ENCODE results near the gene PKNOX2. TPM values are rescaled to one million over a fixed set of nuclear protein-coding genes. Genes with fewer than 3 reads are reported as not detected.
A peak's percentile ranks its signal among the peaks of the same experiment; 100 is the strongest.

Gene PKNOX2
- total RNA-seq, 1 donor from 2014 or later = 7.6 TPM

DNA sequence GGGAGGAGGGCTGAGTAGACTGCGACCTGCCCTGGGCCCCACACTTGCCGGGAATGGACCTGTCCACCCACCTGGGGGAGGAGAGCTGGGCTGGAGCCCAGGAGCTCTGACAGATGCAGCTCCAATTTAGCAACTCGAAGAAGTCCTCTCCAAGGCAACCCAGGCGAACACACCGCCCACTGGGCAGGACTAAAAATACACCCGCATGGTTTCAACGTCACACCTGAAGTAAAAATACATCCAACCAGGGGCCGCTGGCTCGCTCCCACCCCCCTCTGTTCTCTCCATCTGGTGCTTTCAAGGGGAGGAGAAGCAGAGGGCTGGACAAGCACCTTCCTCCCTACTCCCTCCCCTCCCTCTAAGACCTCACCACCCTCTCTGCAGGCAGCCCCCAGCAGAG lies 211.6 kb downstream of the PKNOX2 start:
- intact Hi-C loops (cut with micrococcal nuclease) = no loop called here
- peak; percentile 87 for DNase-seq
- peak; percentile 96 for ATAC-seq

DNA sequence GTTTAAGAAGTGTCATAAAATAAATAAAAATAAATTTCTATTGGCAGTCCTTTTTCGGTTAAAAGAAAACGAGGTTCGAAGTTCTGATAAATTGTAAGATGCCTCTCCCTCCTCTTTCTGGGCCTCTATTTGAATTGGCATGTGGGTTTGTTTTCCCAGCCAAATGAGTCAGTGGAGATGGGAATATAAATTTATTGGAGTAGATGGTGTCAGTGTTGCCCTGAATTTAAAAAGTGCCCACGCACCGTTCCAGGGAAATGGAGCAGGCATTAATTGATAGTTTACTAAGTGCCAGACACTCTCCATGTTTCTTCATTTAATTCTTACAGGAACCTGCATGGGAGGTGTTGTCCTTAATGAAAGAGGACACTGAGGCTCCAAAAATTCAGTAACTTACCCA lies 212.3 kb downstream of the PKNOX2 start:
- DNase-seq = no peak
- no peak for ATAC-seq
- intact Hi-C loops (cut with micrococcal nuclease) = no loop called here

DNA sequence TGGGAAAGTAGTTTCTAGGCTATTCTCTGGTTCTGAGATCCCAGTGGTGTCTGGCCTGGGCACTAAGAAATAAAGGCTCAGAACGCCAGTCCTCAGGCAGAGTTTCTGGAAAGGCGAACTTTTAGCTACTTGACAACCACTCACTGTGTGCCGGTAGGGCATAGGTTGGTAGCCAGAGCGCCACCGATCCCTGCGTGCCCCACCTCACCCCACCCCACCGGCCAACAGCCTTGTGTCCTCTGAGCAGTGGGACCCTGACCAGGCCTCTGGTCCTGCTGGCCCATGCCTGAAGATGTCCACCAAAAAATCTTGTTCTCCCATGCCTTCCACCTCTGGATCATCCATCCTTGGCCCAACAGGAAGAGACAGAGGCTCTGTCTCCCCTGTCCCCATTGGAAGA lies 213.5 kb downstream of the PKNOX2 start:
- no peak for DNase-seq
- intact Hi-C loops (cut with micrococcal nuclease) = no loop called here
- ATAC-seq = no peak

DNA sequence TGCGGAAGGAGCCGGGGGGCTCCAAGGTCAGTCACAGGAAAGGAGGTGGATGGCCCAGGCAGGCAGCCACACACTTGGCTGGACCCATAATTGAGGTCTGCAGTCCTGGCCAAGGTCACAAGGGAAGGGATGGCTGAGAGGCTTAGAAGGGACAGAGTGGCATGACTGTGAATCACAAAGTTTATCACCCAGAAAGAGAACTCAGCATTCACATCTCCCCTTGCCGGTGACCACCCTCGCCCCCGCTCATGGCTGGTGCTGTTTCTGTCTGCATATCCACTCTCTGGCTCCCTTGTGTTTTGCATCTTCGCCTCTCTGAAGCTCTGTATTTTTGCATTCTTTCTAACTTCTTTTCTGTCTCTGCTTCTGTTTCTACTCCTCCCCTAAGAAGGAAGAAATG lies 214.0 kb downstream of the PKNOX2 start:
- ATAC-seq (no peak), DNase-seq (no peak)
- intact Hi-C loops (cut with micrococcal nuclease) = no loop called here

DNA sequence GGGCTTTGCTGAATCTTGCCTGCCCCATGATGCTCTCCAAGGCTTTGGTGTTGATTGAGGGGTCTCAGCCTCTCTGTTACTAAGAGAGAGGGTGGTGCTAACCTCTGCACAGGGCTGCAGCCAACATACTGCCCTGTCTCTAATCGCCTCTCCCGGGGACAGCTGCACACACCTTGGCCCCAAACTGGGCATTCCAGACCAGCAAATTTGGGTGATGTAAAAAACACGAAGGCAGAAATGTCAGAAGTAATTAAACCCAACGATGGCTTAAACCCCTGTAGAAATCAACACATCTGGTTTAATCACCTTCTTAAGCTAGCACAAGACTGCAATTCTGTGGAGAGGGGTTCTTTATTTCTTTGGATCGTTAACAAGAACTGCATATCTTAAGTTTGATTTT lies 215.0 kb downstream of the PKNOX2 start:
- ATAC-seq = no peak

DNA sequence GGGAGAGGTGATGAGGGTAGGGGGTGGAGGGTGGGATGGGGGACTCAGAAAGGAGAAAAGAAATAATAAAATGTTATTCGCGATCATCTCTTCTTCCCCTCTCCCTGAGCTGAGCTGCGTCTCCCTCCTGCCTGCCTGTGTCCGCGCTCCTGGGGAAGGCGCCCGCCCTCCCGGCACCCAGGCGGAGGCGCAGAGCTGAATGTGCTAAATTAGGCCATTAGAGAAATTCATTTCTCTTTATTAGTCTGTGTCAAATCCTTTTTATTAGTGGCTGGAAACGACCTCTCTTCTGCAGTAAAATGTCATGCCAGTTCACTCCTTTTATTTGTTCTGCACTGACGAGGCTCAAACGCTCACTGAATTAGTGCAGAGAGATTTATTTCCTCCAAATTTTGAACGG lies 215.4 kb downstream of the PKNOX2 start:
- ATAC-seq (no peak), DNase-seq (no peak)
- intact Hi-C loops (cut with micrococcal nuclease) = no loop called here

More for the DNA sequence above, 215.0 kb downstream of the PKNOX2 start:
- no peak for DNase-seq
- intact Hi-C loops (cut with micrococcal nuclease) = no loop called here

DNA sequence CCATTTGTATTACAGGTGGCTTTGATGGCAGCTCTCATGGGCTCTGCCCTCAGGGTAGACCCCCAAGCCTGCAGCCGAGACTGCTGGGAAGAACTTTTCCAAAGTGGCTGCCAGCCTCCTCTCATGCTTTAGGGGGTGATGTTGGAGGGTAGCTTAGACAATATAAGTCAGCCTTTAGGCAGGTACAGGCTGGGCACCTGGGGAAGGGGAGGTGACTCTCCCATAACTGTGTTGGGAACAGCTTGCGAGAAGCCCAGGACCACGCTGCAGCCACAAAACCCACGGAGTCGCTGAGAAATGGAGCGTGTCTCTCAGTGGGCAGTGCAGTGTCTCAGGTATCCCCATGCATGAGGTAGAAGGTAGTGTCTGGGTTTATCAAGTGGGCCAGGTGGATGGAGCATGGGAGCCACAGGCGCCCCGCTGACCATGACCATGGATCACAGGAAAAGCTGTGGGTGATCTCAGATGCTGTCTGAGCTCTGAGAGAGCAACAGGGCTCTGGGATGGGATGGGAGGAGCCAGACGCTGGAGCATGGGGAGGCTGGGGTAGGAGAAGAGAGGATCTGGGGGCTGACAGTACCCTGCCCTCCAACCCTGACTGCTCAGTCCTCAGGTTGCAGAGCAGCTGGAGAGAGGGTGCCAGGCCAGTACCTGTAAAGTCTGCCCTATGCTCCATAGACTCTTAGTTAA lies 216.3 kb downstream of the PKNOX2 start:
- intact Hi-C loops (cut with micrococcal nuclease) = no loop called here
- DNase-seq (no peak), ATAC-seq (no peak)

DNA sequence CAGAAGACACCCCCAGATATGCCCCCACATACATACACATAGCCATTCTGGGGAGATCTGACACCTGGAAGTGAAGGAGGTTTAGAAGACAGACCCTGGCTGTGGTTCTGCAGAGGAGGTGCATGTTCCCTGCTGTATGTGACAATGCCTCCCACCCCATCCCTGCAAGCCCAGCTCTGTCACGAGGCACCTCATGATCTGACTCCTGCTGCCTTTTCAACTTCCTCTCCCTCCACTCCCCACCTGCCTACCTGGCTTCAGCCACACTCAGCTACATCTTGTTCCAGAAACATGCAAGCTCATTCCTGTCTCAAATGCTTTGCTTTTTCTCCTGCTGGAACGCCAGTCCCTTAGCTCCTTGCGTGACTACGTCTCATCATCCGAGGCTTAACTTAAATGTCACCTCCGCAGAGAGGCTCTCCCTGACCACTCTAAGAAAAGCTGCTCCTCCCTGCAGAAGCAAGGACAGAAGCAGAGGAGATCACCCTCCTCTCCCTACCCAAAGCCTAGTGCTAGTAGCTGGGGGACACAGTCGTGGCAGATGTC lies 217.0 kb downstream of the PKNOX2 start:
- DNase-seq = no peak
- intact Hi-C loops (cut with micrococcal nuclease) = no loop called here

DNA sequence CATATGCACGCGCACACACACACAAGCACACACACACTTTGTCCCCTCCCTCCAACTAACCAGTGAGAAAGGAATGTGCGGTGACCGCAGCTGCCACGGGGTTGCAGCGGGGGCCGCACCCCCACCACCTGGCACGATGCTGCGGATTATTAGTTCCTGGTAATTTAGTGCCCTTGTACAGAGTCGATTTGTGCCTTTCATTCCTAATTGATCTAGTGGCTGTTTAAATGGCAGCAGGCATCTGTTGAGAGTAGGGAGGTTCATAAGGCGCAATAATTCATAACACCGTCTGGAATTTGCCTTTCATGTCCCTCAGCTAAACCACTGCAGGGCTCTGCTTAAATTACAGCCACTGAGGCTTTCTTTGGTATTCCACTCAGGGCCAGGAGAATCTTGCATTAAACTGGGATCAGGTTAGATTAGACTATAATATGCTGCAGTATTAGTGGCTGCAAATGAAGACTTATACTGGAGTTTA lies 217.8 kb downstream of the PKNOX2 start:
- intact Hi-C loops (cut with micrococcal nuclease) = no loop called here
- ATAC-seq = no peak
- no peak for DNase-seq

More for the DNA sequence above, 217.0 kb downstream of the PKNOX2 start:
- no peak for ATAC-seq

DNA sequence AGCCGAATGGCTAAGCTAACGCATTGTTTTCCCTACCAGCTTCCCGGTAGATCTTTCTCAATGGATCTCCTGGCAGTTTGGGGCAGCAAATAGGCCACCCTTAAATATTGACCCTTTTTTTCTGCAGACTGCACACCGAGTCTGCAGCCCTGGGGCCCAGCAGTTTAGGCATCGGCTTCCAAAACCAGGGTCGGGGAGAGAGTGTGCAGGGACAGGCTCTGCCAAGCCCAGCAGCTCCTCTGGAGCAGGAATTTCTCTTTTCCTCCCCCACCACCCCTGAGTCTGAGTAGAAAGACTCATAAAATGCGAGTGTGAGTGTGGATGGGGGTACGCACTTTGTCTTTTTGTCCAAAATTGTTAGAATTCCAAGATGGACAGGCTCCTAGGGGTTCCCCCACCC lies 218.3 kb downstream of the PKNOX2 start:
- DNase-seq = no peak
- intact Hi-C loops (cut with micrococcal nuclease) = no loop called here

DNA sequence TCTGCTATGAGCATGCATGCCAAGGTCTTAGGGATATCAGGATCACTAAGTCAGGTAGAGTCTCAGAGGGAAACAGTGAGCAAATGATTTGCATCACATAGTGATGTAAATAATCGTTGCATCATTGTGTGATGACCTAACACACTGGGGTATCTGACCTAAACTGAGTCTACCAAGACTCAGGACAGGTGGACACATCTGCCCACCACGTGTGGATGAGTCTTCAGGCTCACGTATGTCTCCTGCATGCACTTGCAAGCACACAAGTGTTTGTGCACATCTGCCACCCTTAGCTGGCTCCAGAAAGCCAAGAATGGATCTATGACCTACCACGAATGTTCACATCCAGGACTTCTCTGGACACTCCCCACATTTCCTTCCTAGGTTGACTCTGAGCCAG lies 220.3 kb downstream of the PKNOX2 start:
- ATAC-seq = no peak
- intact Hi-C loops (cut with micrococcal nuclease) = no loop called here
- DNase-seq = no peak

More for the DNA sequence above, 218.3 kb downstream of the PKNOX2 start:
- no peak for ATAC-seq

DNA sequence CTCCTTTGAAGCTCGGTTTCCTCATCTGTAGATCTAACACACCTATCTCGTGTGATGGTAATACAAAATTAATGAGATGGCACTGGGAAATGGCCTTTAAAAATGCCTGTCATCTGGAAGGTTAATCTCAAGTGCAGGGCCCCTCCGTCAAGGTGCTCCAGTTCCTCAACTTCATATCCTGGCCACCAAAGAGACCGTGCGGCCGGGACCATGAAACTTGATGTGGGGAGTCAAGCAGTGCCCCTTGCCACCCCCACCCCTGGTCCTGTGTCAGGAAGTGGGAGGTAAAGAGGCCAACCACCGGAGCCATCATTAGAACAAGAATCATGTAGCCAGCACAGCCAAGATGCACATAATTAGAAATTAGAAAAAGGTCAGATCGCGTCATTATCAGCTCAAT lies 223.3 kb downstream of the PKNOX2 start:
- no peak for ATAC-seq
- intact Hi-C loops (cut with micrococcal nuclease) = no loop called here
- DNase-seq = no peak

DNA sequence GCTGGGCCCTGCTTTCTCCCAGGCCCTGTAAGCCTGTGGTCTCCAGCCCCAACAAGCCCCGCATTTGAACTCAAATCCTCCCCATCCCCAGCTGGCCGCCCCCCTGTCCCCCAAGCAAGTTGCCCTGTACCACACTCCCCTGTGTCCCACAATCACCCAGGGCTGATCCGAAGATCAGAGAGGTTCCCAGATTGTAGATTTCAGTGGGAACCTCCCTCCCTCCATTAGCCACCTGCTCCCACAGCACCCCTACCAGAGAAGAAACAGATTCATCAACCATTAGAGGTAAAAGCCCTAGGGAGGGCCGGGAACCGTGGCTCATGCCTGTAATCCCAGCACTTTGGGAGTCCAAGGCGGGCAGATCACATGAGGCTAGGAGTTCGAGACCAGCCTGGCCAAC lies 224.1 kb downstream of the PKNOX2 start:
- ATAC-seq = no peak
- no peak for DNase-seq
- intact Hi-C loops (cut with micrococcal nuclease) = no loop called here

DNA sequence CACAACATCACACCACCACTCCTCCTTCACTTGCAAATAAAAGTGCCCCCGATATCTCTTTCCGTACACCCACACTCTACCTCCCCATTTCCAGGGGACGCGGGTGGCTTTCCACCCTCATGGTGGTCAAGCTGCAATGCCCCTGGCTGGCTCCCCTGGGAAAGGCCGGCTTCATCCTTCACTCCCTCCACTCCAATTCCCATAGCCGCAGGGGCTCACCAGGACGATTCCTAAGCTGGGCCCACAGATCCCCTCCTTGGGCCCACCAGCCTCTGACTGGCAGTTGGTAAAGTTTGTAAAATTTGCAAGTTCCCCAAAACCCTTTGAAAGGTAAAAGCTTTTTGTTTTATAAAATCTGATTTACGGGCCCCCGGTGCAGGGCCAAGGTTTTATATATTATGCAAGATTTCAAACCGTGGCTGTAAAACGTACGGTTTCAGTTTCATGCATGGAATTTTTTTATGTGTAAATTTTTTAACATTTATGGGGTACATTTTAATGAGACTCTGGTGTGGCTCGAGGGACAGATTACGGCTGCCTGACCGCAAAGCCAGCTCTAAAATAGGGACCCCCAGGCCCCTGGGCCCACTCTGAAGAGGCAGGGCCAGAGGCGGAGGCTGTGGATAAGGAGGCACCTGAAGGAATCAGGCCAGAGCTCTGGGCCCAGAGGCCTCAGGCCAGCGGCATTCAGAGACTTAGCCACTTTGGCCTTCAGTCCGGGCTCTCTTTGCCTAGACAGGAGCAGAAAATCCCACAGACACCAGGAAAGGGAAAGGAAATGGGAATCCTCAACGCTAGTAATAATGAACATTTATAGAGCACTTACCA lies 225.0 kb downstream of the PKNOX2 start:
- intact Hi-C loops (cut with micrococcal nuclease) = no loop called here
- ATAC-seq (no peak), DNase-seq (no peak)

DNA sequence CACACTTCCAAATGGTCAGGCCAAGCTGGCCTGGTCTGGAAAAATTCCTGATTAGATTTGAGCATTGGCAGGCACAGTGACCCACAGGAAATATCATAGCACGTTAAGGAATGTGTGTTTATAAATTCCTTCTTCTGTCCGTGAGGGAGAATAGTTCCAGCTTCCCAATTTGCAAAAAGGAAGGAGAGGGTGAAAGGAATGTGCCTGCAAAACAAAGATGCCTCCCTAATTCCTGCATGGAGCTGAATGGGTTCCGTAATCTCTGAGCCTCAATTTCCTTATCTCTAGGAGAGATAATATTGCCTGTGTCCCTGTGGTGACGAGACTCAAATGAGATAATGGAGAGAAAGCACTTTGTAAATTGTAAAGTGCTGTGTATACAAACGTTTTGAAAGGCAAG lies 226.4 kb downstream of the PKNOX2 start:
- ATAC-seq (peak; percentile 26), DNase-seq (no peak)
- intact Hi-C loops (cut with micrococcal nuclease) = no loop called here

DNA sequence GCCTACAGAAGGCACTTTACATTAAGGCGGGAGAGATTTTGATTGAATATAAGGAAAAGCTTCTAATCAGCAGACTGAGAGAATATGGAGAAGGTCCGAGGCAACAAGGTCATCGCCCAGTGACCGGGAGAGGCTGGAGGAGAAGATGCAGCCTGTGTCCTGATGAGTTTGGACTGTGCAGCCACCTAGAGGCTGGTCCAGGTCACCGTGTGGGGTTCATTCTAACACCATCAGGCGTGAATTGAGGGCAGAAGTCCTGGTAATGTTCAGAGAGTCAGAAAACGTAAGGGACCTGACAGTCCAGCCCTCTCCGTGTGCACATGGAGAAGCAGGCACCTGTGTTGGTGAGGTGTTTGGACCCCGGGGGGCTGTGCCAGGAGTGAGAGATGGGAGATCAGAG lies 228.8 kb downstream of the PKNOX2 start:
- DNase-seq (no peak), ATAC-seq (peak; percentile 29)
- intact Hi-C loops (cut with micrococcal nuclease) = no loop called here

DNA sequence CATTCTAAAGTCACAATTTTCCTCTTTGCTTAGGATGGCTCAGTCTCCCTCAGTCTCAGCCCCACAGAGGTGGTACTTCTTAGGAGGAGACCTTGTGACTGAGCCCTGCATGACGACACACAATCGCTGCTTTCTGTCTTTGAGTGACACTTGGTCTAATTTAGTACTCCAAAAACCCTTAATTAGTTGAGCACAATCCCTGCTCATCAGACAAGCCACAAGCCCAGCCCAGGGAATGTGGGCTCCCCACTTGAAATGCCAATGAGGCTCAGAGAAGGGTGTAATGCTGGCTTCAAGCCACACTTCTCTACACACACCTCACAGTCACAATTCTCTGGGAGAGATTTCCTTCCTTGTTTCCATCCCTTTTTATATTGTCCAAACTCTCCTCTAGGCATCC lies 229.7 kb downstream of the PKNOX2 start:
- DNase-seq (no peak), ATAC-seq (no peak)
- intact Hi-C loops (cut with micrococcal nuclease) = no loop called here

DNA sequence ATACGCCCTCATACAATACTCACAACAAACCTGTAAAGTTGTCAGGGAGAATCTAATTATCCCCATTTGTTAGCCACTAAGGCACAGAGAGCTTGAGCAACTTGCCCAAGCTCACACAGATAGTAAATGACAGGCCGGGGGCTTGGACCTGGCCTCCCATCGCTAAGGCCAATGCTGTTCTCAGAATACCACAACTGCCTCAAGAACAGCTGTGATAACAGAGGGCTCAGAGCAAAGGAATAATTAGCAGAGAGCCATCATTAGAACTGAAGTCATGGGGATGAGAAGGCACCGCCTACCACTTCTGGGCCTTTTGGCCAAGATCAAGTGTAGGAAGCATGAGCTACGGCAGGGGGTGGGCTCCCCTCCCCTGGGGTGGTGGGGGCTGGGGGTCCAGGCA lies 232.9 kb downstream of the PKNOX2 start:
- DNase-seq (no peak), ATAC-seq (no peak)
- intact Hi-C loops (cut with micrococcal nuclease) = no loop called here

DNA sequence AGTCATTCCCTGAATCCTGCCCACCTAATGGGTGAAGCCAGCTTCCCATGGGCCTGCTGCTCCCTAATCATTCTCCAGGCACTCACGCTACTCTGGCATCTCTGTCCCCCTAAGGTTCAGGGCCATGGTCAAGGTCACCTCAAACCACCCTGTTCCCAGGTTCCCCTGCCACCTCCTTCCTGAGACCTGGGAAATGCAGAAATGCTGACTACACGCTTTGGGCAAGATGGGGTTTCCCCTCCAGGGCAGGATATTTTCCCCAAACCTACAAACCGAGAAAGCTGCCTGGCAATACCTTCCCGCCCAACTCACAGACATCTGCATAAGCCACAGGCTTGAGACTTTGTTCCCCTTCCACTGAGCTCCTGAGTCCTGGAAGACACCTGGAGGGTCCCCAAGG lies 233.9 kb downstream of the PKNOX2 start:
- DNase-seq (no peak), ATAC-seq (no peak)
- intact Hi-C loops (cut with micrococcal nuclease) = no loop called here

DNA sequence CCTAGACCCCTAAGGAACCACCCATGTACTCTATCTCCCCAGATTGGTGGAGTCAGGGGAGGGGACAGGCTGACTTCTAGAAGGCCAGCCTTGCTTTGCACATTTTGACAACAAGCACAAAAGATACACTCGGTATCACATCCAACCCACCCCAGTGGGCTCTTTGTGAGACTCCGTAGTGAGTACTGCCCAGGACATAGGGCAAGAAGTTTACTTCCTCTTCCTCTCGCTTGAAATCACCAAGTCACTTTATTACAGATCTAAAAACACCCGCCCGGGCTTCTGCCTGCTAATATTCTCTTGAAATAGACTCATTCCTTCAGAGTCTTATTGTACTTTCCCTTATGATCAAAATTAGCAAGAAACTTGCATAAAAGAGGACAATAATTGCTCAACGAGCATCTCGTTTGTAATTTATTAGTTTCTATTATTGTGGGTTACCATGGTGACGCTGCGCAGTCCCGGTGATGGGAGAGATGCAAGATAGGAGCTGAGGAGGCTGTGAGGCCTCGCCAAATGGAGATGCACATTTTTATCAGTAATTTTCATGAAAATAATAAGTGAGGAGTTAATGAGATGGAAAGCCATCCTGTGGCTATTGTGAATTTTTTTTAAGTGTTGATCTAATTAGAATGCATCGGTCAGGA lies 234.6 kb downstream of the PKNOX2 start:
- intact Hi-C loops (cut with micrococcal nuclease) = no loop called here
- ATAC-seq (no peak), DNase-seq (no peak)

Measured in left ventricle myocardium superior (tissue), 1 donor.